ENCODE results near the gene RNF44. TPM values are rescaled to one million over a fixed set of nuclear protein-coding genes. Genes with fewer than 3 reads are reported as not detected.

RNF44 gene
- total and polyA plus RNA-seq, 2 of the 13 experiments (the other 11 are each of a cell fraction or from before 2014, with no cell fraction given), result 9.2 to 16.8 TPM

DNA sequence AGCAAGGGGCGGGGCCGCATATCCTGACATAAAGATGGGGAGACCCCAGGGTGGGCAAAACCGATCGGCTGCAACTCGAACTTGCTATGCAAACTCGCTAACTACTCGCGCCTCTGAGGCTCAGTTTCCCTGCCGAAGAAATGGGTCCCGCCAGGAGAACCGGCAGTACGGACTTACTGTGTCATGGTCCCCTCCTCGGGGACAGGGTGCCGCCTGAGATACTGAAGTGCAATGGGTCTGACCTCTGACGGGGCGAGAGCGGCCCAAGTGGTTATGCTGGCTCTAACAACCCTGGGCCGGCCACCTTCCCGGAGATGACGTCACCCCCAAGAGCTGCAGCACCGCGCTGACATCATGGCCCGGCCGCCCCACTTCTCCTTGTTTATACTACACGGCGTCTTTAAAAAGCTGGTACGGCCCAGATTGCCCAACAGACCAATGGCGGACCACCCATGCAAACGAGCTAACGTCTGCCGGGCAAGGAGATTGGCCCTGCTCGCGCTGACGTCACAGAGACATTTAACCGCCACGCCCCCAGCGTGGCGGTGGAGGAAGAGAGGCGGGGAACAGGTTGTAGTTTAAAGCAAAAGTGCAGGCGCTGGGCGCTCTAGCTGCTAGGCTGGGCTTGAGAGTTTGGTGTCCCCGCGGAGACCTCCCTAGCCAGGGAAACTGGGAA is 490 bp upstream of the RNF44 start:
- intact Hi-C loops (cut with micrococcal nuclease; ENCODE audit: unreplicated experiment), result no loop called here
- peak; percentile 98 for DNase-seq (ENCODE audit: low spot score)
- 0% methylated on average over 25 of the region's 43 CpGs for WGBS (ENCODE audit: low lambda C conversion rate)
- TF ChIP-seq SMAD9 (CRISPR knock-in tag; IDR thresholded peaks at IDR 0.05) (no peak), PRDM10 (CRISPR knock-in tag; IDR thresholded peaks at IDR 0.05; ENCODE audit: low read depth) (peak; percentile 79; the same call in 1 of the 2 replicates), NONO (IDR thresholded peaks at IDR 0.05) (no peak), NONO (CRISPR knock-in tag; conservative IDR thresholded peaks at IDR 0.05) (peak; percentile 83), CBX2 (IDR thresholded peaks at IDR 0.05; ENCODE audit: low read depth, low read length) (no peak), CBX2 (CRISPR knock-in tag; IDR thresholded peaks at IDR 0.05; ENCODE audit: low read depth) (no peak), MXI1 (IDR thresholded peaks at IDR 0.05; ENCODE audit: borderline replicate concordance, low read depth, low read length) (peak; percentile 72; the same call in 2 of the 3 replicates), ZNF460 (CRISPR knock-in tag; IDR thresholded peaks at IDR 0.05; ENCODE audit: borderline replicate concordance) (no peak), HMG20A (CRISPR knock-in tag; IDR thresholded peaks at IDR 0.05; ENCODE audit: borderline replicate concordance) (no peak), UBTF (CRISPR knock-in tag; IDR thresholded peaks at IDR 0.05) (no peak; the same call in 1 of the 2 replicates), RAD21 (CRISPR knock-in tag; IDR thresholded peaks at IDR 0.05) (0 out of 2 replicates have a peak, but pooled peaks have one; percentile 6), ZBTB7B (CRISPR knock-in tag; IDR thresholded peaks at IDR 0.05) (no peak), SSRP1 (CRISPR knock-in tag; IDR thresholded peaks at IDR 0.05) (no peak), SRF (IDR thresholded peaks at IDR 0.05; ENCODE audit: low read depth, low read length) (peak; percentile 43; the same call in 1 of the 2 replicates), MIER2 (CRISPR knock-in tag; IDR thresholded peaks at IDR 0.05) (no peak), ZNF24 (IDR thresholded peaks at IDR 0.05) (no peak), ZNF724P (CRISPR knock-in tag; IDR thresholded peaks at IDR 0.05; ENCODE audit: borderline replicate concordance) (no peak)
- TF ChIP-seq, protein P1, sequence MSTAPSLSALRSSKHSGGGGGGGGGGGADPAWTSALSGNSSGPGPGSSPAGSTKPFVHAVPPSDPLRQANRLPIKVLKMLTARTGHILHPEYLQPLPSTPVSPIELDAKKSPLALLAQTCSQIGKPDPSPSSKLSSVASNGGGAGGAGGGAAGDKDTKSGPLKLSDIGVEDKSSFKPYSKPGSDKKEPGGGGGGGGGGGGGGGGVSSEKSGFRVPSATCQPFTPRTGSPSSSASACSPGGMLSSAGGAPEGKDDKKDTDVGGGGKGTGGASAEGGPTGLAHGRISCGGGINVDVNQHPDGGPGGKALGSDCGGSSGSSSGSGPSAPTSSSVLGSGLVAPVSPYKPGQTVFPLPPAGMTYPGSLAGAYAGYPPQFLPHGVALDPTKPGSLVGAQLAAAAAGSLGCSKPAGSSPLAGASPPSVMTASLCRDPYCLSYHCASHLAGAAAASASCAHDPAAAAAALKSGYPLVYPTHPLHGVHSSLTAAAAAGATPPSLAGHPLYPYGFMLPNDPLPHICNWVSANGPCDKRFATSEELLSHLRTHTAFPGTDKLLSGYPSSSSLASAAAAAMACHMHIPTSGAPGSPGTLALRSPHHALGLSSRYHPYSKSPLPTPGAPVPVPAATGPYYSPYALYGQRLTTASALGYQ (CRISPR knock-in tag; IDR thresholded peaks at IDR 0.05), result no peak

More for the DNA sequence above, 490 bp upstream of the RNF44 start:
- Histone ChIP-seq H3K9me3 (ENCODE audit: low read length) (no peaks in the 10 kb centered on the region), H2AFZ (ENCODE audit: low read length) (no peak overlapping the region), H3K36me3 (replicated peaks in 1 of 2; ENCODE audit: control insufficient read depth in 1 of 2, insufficient read depth in 2 of 2, low read length in 2 of 2) (peaks cover 2 to 14% of the 10 kb centered on the region in 2 experiments; a peak in 1 of 5 replicates), H4K20me1 (ENCODE audit: insufficient read depth, low read length) (peaks cover 26% of the 10 kb centered on the region), H3K4me1 (ENCODE audit: insufficient read depth, low read length) (peaks cover 69% of the 10 kb centered on the region), H3K79me2 (ENCODE audit: insufficient read depth, low read length) (peaks cover 39% of the 10 kb centered on the region), H3K9ac (ENCODE audit: insufficient read depth, low read depth, low read length) (peak overlapping the region; percentile 91), H3K27ac (ENCODE audit: extremely low read length, insufficient read depth, low read length) (peak overlapping the region; percentile 95), H3K4me3 (replicated peaks in 1 of 3; ENCODE audit: insufficient read depth in 1 of 3, low read depth in 2 of 3, low read length in 3 of 3) (peak overlapping the region; percentile 90 to 98 (median 97)), H3K4me2 (ENCODE audit: low read depth, low read length) (peak overlapping the region; percentile 94), H3K27me3 (ENCODE audit: control insufficient read depth in 1 of 2, insufficient read depth in 2 of 2, low read length in 2 of 2) (no peaks in the 10 kb centered on the region; a peak in 1 of 5 replicates)
- in situ Hi-C loops (cut with HindIII; ENCODE audit: extremely low pct_ligation_motif_present, low pct_unique_long_range_greater_than_20kb), result loop anchor here (5.0 to 25.0 kb wide), 2 partner anchors 120 to 825 kb away; partner anchors contain the start of genes CLTB, LMAN2 and RGS14
- ATAC-seq (peak; percentile 67), FAIRE-seq (peak; percentile 92)
- ChIA-PET POLR2A (interaction anchor here (0.7 to 7.9 kb wide), 21 partner anchors 10 to 697 kb away, joined by 3 to 212 read pairs (median 4); partner anchors contain the start of genes CDHR2, CLTB, FAF2 and FGFR4), CTCF (ENCODE audit: low intra/inter-chr PET ratio, low total read pairs) (no interaction called here)
- BruUV-seq (replicated peaks), result no TSS peak

All from HepG2 (cell line).